ENCODE measurements around the gene PNPLA2.

Gene PNPLA2

GRCh38 chr11:832529-833113, 13.9 kb downstream of the PNPLA2 start, which contains the start of gene CD151:
CD151 (plus strand) TSS chr11:832952; CDS start chr11:836070, 3,118 bp downstream.
- DNase-seq: peak in 1 of 2 experiments; percentile 53

- peak in 1 of 2 experiments; percentile 44 for DNase-seq
Measured at GRCh38 chr11:833114-833791, 14.5 kb downstream of the PNPLA2 start.

DNA sequence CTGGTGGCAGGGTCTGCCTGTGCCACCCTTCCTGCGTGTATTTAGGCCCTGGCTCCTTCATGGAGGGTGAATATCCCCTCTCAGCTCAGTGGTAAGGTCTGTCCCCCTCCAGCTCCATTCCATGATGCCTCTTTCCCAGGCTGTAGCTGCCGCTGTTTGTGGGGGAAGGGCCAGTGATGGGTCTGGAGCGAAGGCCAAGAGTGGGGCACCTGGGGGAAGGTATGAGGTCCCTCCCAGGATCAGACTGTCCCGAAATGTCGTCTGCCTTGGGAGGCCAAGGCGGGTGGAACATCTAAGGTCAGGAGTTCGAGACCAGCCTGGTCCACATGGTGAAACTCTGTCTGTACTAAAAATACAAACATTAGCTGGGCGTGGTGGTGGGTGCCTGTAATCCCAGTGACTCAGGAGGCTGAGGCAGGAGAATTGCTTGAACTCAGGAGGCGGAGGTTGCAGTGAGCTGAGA, 15.2 kb downstream of the PNPLA2 start:
- DNase-seq: no peak

DNA sequence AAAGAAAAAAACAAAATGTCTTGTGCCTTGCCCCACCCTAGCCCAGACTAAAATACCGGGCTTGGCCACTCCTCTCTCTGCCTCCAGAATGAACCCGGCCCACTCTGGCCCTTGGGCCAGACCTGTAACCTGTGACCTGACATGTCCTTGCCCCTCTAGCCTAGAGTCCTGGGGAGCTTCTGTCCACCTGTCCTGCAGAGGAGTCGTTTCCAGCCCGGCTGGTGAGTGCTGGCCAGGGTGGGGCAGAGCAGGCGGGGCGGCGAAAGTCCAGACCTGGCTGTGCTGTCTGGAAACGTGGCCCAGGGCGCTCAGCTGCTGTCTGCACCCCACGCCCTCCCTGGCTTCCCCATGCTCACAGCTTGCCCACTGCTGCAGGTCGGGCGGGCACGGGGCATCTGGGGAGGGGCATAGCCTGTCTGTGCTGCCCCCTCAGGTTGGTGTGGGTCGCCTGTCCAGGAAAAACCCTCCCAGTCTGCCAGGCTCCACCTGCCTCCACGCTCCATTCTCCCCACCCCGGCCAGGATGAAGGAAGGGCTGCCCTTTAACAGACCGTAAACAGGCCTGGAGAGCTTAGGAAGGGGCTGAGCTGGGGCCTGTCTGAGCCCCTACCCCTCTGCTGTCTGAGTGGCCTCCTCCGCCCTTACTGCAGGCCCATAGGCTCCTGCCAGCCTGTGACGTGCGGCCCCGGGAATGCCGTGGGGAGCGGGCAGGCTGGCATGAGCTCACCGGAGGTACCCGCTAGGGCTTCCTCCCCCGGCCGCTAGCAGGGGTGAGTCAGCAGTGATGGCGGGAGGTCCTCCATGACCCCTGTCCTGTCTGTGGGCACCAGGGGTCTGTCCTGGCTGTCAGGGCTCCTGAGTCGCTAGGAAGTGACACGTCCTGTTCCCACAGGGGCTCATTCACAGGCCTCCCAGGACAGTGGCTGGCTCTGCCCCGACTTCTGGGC, 15.9 kb downstream of the PNPLA2 start:
- DNase-seq: no peak

DNA sequence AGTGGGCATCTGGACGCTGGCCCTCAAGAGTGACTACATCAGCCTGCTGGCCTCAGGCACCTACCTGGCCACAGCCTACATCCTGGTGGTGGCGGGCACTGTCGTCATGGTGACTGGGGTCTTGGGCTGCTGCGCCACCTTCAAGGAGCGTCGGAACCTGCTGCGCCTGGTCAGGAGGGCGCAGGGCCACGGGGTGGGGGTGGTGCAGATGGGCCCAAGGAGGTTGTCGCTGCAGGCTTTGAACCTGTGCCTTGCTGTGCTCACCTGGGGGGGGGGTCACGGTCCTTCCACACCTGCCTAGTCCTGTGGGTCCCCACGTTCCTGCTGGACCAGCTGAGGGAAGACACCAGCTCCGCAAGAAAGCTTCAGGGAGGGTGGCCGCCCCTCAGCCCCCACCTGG, 17.6 kb downstream of the PNPLA2 start:
- no peak for DNase-seq

DNA sequence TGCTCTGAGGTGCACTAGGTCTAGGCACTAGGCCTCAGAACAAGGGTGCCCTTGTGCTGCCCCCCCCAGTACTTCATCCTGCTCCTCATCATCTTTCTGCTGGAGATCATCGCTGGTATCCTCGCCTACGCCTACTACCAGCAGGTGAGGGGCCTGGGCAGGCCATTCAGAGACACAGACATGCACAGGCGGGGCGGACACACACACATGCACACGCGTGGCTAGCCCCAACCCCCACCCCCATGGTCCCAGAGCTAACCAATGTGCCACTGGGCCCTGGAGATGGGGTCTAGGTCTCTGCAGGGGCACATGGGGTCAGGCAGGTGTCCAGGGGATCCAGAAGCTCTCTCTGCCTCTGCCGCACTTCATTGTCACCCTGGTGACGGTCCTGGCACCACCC, 18.0 kb downstream of the PNPLA2 start:
- no peak for DNase-seq

- no peak for DNase-seq
Measured at GRCh38 chr11:837189-837989, 18.7 kb downstream of the PNPLA2 start.

- DNase-seq: no peak
Measured at GRCh38 chr11:837990-838307, 19.2 kb downstream of the PNPLA2 start.

GRCh38 chr11:838441-839279, 19.9 kb downstream of the PNPLA2 start:
- DNase-seq: no peak

DNA sequence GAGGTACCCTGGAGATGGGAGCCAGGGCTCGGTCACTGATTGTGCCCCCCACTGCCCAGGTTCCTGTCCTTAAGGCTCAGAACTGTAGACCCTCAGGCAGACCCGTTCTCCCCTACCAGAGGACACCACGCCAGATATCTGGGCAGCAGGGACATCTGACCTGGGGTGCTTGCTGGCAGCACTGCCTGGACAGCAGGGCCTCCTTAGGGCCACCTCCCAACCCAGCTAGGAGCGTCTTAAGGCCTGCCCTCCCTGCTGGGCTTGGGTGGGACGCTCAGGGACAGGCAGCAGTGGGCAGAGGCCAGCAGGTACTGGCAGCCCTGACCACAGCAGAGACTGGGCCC, 20.5 kb downstream of the PNPLA2 start:
- DNase-seq: no peak

DNA sequence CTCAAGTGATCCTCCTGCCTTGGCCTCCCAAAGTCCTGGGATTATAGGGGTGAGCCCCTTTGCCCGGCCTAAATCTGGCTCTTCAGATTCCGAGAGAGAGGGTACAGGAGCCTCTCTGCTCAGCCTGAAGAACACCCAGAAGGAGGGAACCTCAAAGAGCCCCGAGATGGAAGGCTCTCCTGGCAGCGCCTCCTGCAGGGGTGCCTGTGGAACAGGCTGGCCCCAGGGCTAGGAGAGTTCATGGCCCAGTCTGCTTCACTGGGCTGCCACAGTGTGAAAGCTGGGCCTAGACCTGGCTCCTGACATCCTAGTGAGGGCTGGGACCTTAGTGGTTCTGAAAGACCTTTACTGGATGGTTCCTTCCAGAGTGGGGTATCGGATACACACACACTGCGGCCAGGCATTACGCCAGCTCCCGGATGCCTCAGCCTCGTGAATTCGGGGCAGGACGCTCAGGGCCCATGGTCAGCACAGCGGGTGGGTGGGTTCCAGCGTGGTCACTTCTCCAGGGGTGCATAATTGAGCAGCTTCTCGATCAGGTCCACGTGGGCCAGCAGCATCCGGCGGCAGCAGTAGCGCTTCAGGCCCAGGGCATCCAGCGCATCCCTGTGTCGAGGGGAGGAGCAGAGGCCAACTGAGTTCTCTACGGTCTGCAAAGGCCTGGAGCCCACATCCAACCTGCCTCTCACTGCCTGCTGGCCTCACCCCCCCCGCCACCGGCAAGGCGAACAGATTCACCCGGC, 21.3 kb downstream of the PNPLA2 start:
- DNase-seq: no peak

- DNase-seq: no peak
Measured at GRCh38 chr11:841981-842369, 23.3 kb downstream of the PNPLA2 start.

DNA sequence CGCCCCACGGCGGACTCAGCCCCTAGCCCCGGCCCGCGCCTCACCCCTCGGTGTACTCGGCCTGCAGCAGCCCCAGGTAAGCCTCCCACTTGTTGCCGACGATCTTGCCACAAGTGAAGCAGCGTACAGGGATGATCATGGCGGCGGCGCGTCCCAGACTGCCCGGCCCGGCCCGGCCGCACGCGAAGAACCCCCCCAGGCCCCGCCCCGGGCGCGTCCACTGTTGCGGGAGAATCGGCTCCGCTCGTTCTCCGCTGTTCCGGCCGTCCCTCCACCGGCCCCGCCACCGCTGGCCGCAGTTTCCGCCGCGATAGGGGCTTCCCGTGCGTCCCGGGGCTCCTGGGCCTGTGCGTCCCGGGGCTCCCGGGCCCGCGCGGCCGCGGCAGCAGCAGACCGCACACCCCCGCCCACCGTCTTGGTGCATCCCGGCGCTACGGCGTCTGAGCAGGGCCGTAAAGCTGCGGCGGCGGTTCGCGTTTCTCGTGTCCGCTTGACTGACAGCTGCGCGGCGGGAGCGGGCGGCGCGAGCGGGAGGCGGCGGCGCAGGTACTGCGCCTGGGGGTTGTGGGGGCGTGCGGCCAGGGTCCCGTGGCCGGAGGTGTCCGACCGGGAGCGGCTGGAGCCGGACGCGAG, 23.8 kb downstream of the PNPLA2 start, which contains the start of the genes POLR2L and TSPAN4:
POLR2L (minus strand) TSS at position 160 of the 633 bp plus-strand sequence; CDS start at position 139, 21 bp downstream.
TSPAN4 (plus strand) TSS at position 483 of the 633 bp plus-strand sequence. CDS start 7,453 bp downstream, outside the sequence.
- DNase-seq: peak; percentile 88 to 91

DNA sequence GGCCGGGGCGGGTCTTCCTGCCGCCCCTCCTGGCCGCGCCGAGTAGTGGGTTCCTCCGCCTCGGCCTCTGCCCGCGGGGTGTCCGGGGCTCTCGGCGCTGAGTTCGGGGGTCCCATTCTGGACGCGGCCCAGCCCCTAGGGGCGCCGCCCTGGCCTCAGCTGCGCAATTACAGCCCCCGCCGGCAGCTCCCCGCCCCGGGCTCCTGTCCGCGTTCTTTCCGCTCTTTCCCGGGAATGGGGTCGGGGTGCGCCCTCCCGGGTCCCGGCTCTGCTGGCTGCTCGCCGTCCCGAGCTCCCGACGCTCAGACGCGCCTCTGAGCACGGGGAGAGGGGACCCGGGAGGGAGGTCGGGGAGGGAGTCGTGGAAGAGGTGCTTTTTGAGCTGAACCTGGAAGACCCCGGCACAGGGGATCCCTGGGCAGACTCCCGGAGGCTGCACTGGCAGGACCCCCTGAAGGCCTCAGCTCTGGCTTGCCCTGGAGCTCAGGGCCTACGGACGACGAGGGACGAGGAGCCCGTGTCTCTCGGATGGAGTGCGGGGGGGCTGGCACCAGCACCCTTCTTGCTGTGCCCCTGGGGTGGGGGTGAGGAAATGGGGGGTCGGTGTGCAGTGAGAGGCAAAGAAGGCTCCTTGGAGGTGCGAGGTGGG, 24.5 kb downstream of the PNPLA2 start:
- no peak for DNase-seq

- no peak for DNase-seq
Measured at GRCh38 chr11:843818-844692, 25.3 kb downstream of the PNPLA2 start.

DNA sequence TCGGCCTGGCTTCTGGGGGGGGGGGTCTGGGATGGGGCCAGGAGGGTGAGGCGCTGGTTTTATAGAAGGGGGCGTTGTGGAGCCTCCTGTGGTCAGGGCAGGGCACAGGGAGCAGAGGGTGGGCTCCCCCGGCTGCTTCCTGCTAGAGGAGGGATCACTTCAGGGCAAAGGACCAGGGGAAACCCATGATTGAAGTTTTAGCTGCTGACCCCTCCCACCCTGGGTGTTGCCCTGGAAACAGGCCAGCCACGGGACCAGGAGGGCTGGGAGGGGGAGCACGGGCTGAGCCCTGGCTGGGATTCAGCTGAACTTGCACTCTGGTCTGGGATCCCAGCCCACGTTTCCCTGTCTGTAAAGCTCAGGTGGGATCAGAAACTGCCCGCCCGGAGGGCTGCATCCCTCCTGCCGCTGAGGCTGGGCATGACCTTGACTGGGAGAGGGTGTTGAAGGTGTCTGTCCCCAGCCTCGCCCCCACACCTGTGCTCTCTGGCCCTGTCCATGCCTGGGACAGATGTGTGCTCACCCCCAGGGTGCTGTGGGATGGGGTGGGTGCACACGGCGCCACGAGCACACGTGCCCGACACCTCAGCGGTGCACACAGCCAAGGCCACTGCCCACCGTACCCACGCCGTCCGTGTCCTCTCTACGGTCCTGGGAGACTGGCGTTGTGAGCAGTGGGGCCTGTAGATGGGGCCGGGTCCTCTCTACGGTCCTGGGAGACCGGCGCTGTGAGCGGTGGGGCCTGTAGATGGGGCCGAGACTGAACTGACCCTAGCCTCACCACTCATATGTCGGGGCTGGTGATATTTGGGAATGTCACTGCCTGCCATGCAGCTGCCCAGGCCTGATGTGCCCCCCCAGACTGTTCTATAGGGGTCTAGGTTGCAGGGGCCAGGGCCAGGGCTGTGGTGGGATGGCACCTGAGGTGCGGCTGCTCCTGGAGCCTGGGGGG, 26.3 kb downstream of the PNPLA2 start:
- DNase-seq: no peak

DNA sequence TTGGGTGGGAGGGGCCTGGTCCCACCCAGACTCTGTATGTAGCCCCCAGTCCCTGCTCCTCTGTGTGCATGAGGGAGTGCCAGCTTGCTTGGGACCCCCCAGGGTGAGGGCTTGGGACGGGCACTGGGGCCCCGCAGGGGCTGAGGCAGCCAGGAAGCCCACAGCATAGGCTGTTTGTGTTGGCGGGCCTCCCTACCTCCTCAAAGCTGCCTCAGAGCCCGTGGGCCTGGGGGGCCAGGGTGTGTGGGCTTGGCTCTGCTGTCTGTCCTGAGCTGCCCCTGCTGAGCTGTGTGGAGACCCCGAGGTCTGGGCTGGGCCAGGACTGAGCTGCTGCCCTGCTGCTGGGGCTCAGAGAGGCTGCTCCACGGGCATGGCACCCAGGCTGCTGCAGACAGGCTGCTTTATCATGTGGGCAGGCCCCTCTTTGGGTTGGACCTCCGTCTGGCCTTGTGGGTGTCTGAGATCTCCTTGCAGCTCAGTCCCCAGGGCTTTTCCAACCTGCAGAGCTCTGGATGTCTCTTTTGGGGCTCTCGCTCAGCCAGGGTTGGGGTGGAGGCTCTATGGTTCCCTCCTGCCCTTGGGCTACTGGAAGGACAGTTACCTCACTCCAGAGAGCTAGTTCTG, 27.3 kb downstream of the PNPLA2 start:
- DNase-seq: no peak

All from activated CD4-positive, alpha-beta T cell treated with anti-CD3 and anti-CD28 coated beads, Interleukin-2, amount 50 U/mL, for 48 hours (primary cell).